ENCODE results near the gene BHLHE40. TPM values are rescaled to one million over a fixed set of nuclear protein-coding genes. Genes with fewer than 3 reads are reported as not detected.

Gene BHLHE40
- total and polyA plus RNA-seq, 7 donors: 11.1 to 81.9 (median 22.2) TPM

- intact Hi-C loops (cut with DNase I): no loop called here
- WGBS, 2 donors: 85 to 93% methylated on average over 6 of the region's 6 CpGs
- H3K27me3 ChIP-seq: no peaks in the 10 kb centered on the region
These were observed 42.1 kb upstream of the BHLHE40 start for GRCh38 chr3:4936982-4937614.

GRCh38 chr3:4938281-4938982 lies 40.8 kb upstream of the BHLHE40 start:
- no peak overlapping the region for H3K27ac ChIP-seq
- H3K4me1 ChIP-seq: no peaks in the 10 kb centered on the region
- no peaks in the 10 kb centered on the region for H3K36me3 ChIP-seq
- H3K4me3 ChIP-seq: no peak overlapping the region
- DNase-seq: no peak
- 76 to 88% methylated on average over 3 of the region's 3 CpGs for WGBS, 2 donors
- H3K27me3 ChIP-seq: no peaks in the 10 kb centered on the region
- intact Hi-C loops (cut with DNase I): no loop called here
- H3K9me3 ChIP-seq: no peaks in the 10 kb centered on the region
- TF ChIP-seq POLR2A (IDR thresholded peaks at IDR 0.05): no peak
- TF ChIP-seq EP300 (IDR thresholded peaks at IDR 0.05): no peak
- TF ChIP-seq, protein P1, sequence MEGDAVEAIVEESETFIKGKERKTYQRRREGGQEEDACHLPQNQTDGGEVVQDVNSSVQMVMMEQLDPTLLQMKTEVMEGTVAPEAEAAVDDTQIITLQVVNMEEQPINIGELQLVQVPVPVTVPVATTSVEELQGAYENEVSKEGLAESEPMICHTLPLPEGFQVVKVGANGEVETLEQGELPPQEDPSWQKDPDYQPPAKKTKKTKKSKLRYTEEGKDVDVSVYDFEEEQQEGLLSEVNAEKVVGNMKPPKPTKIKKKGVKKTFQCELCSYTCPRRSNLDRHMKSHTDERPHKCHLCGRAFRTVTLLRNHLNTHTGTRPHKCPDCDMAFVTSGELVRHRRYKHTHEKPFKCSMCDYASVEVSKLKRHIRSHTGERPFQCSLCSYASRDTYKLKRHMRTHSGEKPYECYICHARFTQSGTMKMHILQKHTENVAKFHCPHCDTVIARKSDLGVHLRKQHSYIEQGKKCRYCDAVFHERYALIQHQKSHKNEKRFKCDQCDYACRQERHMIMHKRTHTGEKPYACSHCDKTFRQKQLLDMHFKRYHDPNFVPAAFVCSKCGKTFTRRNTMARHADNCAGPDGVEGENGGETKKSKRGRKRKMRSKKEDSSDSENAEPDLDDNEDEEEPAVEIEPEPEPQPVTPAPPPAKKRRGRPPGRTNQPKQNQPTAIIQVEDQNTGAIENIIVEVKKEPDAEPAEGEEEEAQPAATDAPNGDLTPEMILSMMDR (IDR thresholded peaks at IDR 0.05): no peak
- no peak for TF ChIP-seq POLR2AphosphoS5 (IDR thresholded peaks at IDR 0.05)

More at GRCh38 chr3:4936982-4937614, 42.1 kb upstream of the BHLHE40 start:
- Histone ChIP-seq H3K27ac (no peak overlapping the region), H3K36me3 (no peaks in the 10 kb centered on the region), H3K4me1 (no peaks in the 10 kb centered on the region), H3K9me3 (no peaks in the 10 kb centered on the region), H3K4me3 (no peak overlapping the region)
- no peak for TF ChIP-seq POLR2AphosphoS5 (IDR thresholded peaks at IDR 0.05)
- no peak for TF ChIP-seq POLR2A (IDR thresholded peaks at IDR 0.05)
- no peak for TF ChIP-seq EP300 (IDR thresholded peaks at IDR 0.05)
- TF ChIP-seq, protein P1 (IDR thresholded peaks at IDR 0.05): no peak
- no peak for DNase-seq

GRCh38 chr3:4939276-4939675 lies 40.0 kb upstream of the BHLHE40 start:
- TF ChIP-seq EP300 (IDR thresholded peaks at IDR 0.05) (no peak), POLR2A (IDR thresholded peaks at IDR 0.05) (no peak), POLR2AphosphoS5 (IDR thresholded peaks at IDR 0.05) (no peak)
- TF ChIP-seq, protein P1 (IDR thresholded peaks at IDR 0.05): no peak
- 85 to 98% methylated on average over 3 of the region's 3 CpGs for WGBS, 2 donors

DNA sequence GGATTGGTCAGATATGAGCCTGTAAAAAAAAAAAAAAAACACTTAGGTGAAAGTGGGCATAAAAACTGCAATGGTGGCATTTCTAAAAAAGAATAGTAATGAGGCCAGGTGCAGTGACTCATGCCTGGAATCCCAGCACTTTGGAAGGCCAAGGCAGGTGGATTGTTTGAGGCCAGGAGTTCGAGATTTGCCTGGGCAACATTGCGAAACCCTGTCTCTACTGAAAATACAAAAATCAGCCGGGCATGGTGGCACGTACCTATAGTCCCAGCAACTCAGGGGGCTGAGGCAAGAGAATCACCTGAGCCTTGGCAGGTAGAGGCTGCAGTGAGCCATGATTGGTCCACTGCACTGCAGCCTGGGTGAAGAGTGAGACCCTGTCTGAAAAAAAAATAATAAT lies 38.3 kb upstream of the BHLHE40 start:
- Histone ChIP-seq H3K36me3 (no peaks in the 10 kb centered on the region), H3K4me3 (no peak overlapping the region), H3K9me3 (no peaks in the 10 kb centered on the region), H3K27me3 (no peaks in the 10 kb centered on the region), H3K27ac (no peak overlapping the region), H3K4me1 (no peaks in the 10 kb centered on the region)
- TF ChIP-seq POLR2AphosphoS5 (IDR thresholded peaks at IDR 0.05) (no peak), POLR2A (IDR thresholded peaks at IDR 0.05) (no peak), EP300 (IDR thresholded peaks at IDR 0.05) (no peak)
- TF ChIP-seq, protein P1 (IDR thresholded peaks at IDR 0.05): no peak
- intact Hi-C loops (cut with DNase I): no loop called here
- WGBS, 2 donors: 95 to 96% methylated on average over 4 of the region's 4 CpGs
- DNase-seq: no peak

More at GRCh38 chr3:4939276-4939675, 40.0 kb upstream of the BHLHE40 start:
- no peak for DNase-seq
- H3K27me3 ChIP-seq: no peaks in the 10 kb centered on the region
- no peaks in the 10 kb centered on the region for H3K9me3 ChIP-seq
- no peaks in the 10 kb centered on the region for H3K36me3 ChIP-seq
- H3K4me1 ChIP-seq: no peaks in the 10 kb centered on the region
- H3K4me3 ChIP-seq: no peak overlapping the region
- intact Hi-C loops (cut with DNase I): no loop called here
- H3K27ac ChIP-seq: no peak overlapping the region

All from sigmoid colon (tissue), 7 donors.